C4-2B (cell line): ENCODE data around the gene CUEDC1.

Experiments used
- H3K27ac ChIP-seq: fragments of 450-650 bp; 2 replicates; pipeline ENCODE4 v1.5.1; 2017
- ZFX ChIP-seq: fragments of 450-650 bp; IDR thresholded peaks from 2 replicates; pipeline ENCODE4 v1.6.1; 2017
- TF ChIP-seq, protein P1 (sequence below): fragments of 450-650 bp; conservative IDR thresholded peaks from 2 replicates; pipeline ENCODE4 v1.5.1; 2017; ENCODE audit warnings: mild to moderate bottlenecking

CUEDC1 gene

GRCh38 chr17:57887161-57887560 lies 68.1 kb downstream of the CUEDC1 start:
- no peak for TF ChIP-seq ZFX
- TF ChIP-seq, protein P1, sequence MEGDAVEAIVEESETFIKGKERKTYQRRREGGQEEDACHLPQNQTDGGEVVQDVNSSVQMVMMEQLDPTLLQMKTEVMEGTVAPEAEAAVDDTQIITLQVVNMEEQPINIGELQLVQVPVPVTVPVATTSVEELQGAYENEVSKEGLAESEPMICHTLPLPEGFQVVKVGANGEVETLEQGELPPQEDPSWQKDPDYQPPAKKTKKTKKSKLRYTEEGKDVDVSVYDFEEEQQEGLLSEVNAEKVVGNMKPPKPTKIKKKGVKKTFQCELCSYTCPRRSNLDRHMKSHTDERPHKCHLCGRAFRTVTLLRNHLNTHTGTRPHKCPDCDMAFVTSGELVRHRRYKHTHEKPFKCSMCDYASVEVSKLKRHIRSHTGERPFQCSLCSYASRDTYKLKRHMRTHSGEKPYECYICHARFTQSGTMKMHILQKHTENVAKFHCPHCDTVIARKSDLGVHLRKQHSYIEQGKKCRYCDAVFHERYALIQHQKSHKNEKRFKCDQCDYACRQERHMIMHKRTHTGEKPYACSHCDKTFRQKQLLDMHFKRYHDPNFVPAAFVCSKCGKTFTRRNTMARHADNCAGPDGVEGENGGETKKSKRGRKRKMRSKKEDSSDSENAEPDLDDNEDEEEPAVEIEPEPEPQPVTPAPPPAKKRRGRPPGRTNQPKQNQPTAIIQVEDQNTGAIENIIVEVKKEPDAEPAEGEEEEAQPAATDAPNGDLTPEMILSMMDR = no peak
- no peak overlapping the region for H3K27ac ChIP-seq

GRCh38 chr17:57886020-57886419 lies 69.2 kb downstream of the CUEDC1 start:
- H3K27ac ChIP-seq = no peak overlapping the region
- no peak for TF ChIP-seq ZFX
- TF ChIP-seq, protein P1 = no peak

- no peak overlapping the region for H3K27ac ChIP-seq
- TF ChIP-seq, protein P1 = no peak
- TF ChIP-seq ZFX = no peak
Observed at GRCh38 chr17:57885148-57885915, 69.9 kb downstream of the CUEDC1 start.

GRCh38 chr17:57881783-57882351 lies 73.3 kb downstream of the CUEDC1 start:
- H3K27ac ChIP-seq = no peak overlapping the region
- TF ChIP-seq ZFX = no peak
- TF ChIP-seq, protein P1 = no peak

- TF ChIP-seq, protein P1 = no peak
- TF ChIP-seq ZFX = no peak
- no peak overlapping the region for H3K27ac ChIP-seq
Observed at GRCh38 chr17:57881143-57881542, 74.1 kb downstream of the CUEDC1 start.

- H3K27ac ChIP-seq = no peak overlapping the region
- TF ChIP-seq, protein P1 = no peak
- no peak for TF ChIP-seq ZFX
Observed at GRCh38 chr17:57880086-57880456, 75.1 kb downstream of the CUEDC1 start.

DNA sequence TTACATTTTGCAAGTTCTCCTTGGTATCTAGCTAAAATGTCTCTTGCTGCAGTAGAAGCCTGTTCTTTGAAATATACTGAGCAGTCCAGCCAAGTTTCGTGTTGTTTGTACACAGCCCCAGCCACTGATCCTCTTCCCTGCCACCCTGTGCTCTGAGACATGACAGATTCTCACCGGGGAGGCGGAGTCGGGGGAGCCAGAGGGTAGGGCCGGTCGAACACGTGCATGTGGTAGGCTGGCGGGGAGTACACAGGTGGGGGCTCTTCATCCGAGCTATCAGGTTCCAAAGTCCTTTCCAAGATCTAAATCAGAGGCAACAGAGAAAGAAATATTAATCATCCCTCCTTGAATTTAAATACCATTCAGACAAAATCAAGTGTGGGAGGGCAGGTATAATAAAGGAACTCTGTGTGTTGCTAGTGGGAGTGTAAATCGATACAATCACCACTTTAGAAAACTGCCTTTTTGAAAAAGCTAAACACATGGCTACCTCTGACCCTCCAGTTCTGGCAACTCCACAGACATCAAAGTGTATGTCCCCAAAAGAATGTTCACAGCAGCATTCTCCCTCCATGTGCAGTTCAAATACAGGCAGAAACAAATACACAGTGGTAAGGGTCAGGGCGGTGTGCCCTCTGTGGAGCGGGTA lies 75.7 kb downstream of the CUEDC1 start:
- no peak for TF ChIP-seq ZFX
- TF ChIP-seq, protein P1 = no peak
- no peak overlapping the region for H3K27ac ChIP-seq
